Right atrium auricular region (tissue), 2 donors: ENCODE measurements around the gene ADAMTS15. TPM values are rescaled to one million over a fixed set of nuclear protein-coding genes. Genes with fewer than 3 reads are reported as not detected.

ENCODE experiments used
- DNase-seq: peaks from one replicate; pipeline ENCODE4 v3.0.0-alpha.2; 2019; ENCODE audit warnings: low spot score
- H3K27ac ChIP-seq, 2 donors: fragments of 200-600 bp; sonication (generic); 1 replicate in 1 of 2; 2 replicates in 1 of 2; pipeline ENCODE4 v1.5.1; 2016 to 2019
- H3K27me3 ChIP-seq, 2 donors: fragments of 200-600 bp; sonication (generic); one replicate each; pipeline versions ENCODE4 v1.5.1 to v1.6.0; 2017 to 2019
- H3K36me3 ChIP-seq: fragments of 200-600 bp; sonication (generic); one replicate; pipeline ENCODE4 v1.5.1; 2016
- H3K4me1 ChIP-seq, 2 donors: fragments of 200-600 bp; sonication (generic); one replicate each; pipeline versions ENCODE4 v1.5.1 to v1.6.0; 2017 to 2019
- H3K4me3 ChIP-seq, 2 donors: fragments of 200-600 bp; sonication (generic); 1 replicate in 1 of 2; 2 replicates in 1 of 2; pipeline ENCODE4 v1.5.1; 2017 to 2019; ENCODE audit warnings: mild to moderate bottlenecking in 1 of 2, moderate library complexity in 1 of 2
- H3K9me3 ChIP-seq, 2 donors: fragments of 200-600 bp; sonication (generic); one replicate each; pipeline ENCODE4 v1.5.1; 2019
- total RNA-seq, 2 donors: library from RNA; depleted of rRNA; stranded (reverse); fragments of >200 nt; gene quantifications; one replicate each; pipeline ENCODE4 v1.1.0, GENCODE V29; 2016
- TF ChIP-seq, protein P1 (sequence below), 2 donors: fragments of 200-600 bp; sonication (generic); IDR thresholded peaks; one replicate each; pipeline ENCODE4 v1.5.1; 2019; ENCODE audit warnings: antibody characterized with exemption in 2 of 2

The ADAMTS15 gene
- total RNA-seq, 2 donors from 2014 or later = 17.5 to 21.2 TPM

DNA sequence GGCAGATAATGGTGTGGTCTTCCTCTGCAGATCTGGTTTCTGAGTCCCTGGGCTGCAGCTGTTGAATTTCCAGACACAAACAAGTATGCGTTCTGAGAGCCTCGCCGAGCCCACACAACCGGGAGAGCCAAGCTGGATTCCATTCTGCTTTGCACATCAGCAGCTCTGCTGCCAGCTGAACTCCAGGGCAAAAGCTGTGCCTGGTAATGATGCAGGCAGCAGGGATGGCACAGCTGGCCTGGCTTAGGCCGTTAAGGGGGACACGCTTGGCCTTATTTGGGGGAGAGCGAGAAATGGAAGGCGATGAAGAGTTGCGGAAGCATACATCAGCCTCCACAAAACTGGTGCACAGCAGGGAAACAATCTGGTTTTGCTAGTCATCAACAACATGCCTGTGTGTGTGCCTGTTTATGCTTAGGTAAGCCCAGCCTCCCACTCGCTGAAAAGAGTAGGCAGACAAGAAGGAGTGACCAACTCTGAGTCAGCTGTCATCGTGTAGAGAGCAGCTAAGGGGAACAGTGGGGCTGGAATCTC lies 45.1 kb upstream of the ADAMTS15 start:
- no peaks in the 10 kb centered on the region for H3K36me3 ChIP-seq
- no peaks in the 10 kb centered on the region for H3K9me3 ChIP-seq
- DNase-seq = peak; percentile 69
- peak overlapping the region; percentile 70 to 89 for H3K27ac ChIP-seq
- H3K4me3 ChIP-seq = no peak overlapping the region
- TF ChIP-seq, protein P1, sequence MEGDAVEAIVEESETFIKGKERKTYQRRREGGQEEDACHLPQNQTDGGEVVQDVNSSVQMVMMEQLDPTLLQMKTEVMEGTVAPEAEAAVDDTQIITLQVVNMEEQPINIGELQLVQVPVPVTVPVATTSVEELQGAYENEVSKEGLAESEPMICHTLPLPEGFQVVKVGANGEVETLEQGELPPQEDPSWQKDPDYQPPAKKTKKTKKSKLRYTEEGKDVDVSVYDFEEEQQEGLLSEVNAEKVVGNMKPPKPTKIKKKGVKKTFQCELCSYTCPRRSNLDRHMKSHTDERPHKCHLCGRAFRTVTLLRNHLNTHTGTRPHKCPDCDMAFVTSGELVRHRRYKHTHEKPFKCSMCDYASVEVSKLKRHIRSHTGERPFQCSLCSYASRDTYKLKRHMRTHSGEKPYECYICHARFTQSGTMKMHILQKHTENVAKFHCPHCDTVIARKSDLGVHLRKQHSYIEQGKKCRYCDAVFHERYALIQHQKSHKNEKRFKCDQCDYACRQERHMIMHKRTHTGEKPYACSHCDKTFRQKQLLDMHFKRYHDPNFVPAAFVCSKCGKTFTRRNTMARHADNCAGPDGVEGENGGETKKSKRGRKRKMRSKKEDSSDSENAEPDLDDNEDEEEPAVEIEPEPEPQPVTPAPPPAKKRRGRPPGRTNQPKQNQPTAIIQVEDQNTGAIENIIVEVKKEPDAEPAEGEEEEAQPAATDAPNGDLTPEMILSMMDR (IDR thresholded peaks at IDR 0.05) = no peak
- H3K4me1 ChIP-seq = peaks cover 0 to 47% of the 10 kb centered on the region in 2 donors
- no peaks in the 10 kb centered on the region for H3K27me3 ChIP-seq

DNA sequence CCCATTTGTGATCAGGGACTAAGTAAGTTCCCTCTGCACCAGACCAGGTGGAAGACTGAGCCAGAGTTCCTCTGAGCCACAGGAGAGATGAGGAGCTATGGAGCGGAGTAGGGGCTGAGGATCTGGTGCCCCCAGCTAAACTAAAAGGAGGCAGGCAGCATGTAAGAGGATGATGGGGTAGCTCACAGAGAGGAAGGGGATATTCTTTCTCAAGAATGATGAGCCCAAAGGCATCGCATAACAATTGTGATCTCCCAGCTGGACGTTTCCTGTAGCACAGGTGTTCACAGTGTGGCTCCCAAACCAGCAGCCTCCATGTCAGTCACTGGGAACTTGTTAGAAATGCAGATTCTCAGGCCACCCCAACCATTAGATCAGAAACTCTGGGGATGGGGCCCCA lies 44.5 kb upstream of the ADAMTS15 start:
- Histone ChIP-seq H3K36me3 (no peaks in the 10 kb centered on the region), H3K27me3 (no peaks in the 10 kb centered on the region), H3K27ac (peak overlapping the region; percentile 70 to 89), H3K9me3 (no peaks in the 10 kb centered on the region), H3K4me1 (peaks cover 0 to 53% of the 10 kb centered on the region in 2 donors), H3K4me3 (no peak overlapping the region)
- DNase-seq = no peak
- TF ChIP-seq, protein P1 (IDR thresholded peaks at IDR 0.05) = no peak

DNA sequence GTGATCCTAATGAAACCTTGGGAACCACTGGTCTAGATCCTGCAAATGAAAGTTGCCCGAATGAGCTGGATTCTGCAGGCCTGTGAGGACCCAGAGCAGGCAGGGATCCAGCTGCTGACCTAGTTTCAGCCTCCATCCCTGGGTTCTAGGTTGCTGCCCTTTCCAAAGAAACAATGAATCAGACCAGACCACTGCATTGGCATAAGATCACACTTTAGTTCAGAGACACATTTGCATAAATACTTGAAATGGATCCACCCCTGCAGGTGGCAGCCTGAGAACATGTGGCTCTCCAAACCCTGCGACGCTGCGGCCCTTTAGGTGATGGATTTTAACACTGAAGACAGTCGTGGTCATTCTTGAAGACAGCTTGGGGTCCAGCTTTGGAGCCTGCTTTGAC lies 43.7 kb upstream of the ADAMTS15 start:
- Histone ChIP-seq H3K36me3 (no peaks in the 10 kb centered on the region), H3K9me3 (no peaks in the 10 kb centered on the region), H3K27ac (peak overlapping the region in 1 of 2 donors; percentile 89), H3K4me3 (no peak overlapping the region), H3K4me1 (peaks cover 0 to 61% of the 10 kb centered on the region in 2 donors), H3K27me3 (no peaks in the 10 kb centered on the region)
- DNase-seq = no peak
- TF ChIP-seq, protein P1 (IDR thresholded peaks at IDR 0.05) = no peak

DNA sequence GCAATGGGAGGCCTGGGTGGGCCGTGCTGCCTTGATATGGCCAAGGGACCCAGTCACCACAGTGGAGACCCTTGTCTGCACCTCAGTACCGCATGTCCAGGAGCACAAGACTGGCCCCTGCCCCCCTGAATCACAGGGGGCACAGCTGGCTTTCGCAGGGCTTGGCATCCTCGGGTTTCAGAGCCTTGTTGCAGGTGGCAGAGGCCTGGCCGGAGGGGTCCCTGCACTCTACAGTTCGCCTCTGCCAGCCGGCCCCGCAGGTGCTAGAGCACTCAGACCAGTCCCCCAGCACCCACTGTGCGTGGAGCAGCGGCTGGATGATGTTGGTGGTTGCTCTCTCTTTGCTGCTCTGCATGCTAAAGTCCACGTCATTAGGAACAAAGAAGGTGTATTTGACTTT lies 43.0 kb upstream of the ADAMTS15 start:
- DNase-seq = no peak
- Histone ChIP-seq H3K36me3 (no peaks in the 10 kb centered on the region), H3K9me3 (no peaks in the 10 kb centered on the region), H3K4me1 (peaks cover 0 to 60% of the 10 kb centered on the region in 2 donors), H3K4me3 (no peak overlapping the region), H3K27me3 (no peaks in the 10 kb centered on the region), H3K27ac (no peak overlapping the region)
- TF ChIP-seq, protein P1 (IDR thresholded peaks at IDR 0.05) = no peak

DNA sequence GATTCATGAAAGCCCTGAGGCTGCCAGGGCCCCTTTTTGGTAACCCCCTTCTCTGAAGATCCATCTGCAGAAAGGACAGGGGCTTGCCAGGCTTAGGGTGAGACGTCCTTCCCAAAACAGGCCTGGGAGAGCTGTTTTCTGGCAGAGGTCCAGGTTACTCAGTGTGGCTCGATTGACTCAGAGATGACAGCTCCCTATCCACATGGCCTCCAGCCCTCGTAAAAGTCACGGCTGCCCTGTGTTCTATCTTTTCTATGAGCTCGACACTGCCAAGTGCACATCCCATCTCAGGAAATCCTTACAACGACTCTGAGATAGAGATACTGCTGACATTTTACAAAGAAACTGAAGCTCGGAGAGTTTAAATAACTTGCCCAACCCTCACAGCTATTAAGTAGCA lies 40.5 kb upstream of the ADAMTS15 start:
- peak; percentile 84 for DNase-seq
- H3K27ac ChIP-seq = peak overlapping the region; percentile 71 to 72
- H3K27me3 ChIP-seq = no peaks in the 10 kb centered on the region
- no peaks in the 10 kb centered on the region for H3K9me3 ChIP-seq
- no peak overlapping the region for H3K4me3 ChIP-seq
- TF ChIP-seq, protein P1 (IDR thresholded peaks at IDR 0.05) = no peak
- H3K4me1 ChIP-seq = peaks cover 0 to 47% of the 10 kb centered on the region in 2 donors
- H3K36me3 ChIP-seq = no peaks in the 10 kb centered on the region

DNA sequence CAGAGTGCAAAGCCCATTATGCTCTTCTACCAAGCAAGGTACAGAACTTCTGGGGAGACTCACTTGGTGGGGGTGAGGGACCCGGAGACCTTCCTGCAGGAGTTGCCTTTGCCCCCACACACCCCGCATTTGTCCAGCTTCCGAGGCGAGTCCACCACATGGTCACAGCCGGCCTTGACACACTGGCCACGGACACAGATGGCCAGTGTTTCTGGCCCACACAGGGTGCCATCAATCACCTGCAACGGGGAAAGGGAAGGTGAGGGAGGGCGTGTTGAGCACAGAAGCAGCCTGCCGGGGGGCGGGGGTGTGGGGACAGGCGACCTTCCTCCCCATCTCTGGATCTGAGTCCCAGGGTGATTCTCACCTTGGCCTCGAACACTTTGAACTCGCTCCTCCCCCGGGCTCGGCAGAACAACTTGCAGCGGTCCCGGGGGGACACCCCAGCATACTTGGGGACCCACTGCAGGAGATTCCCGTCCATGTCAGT lies 40.0 kb upstream of the ADAMTS15 start:
- Histone ChIP-seq H3K27me3 (no peaks in the 10 kb centered on the region), H3K9me3 (no peaks in the 10 kb centered on the region), H3K4me3 (no peak overlapping the region), H3K27ac (peak overlapping the region; percentile 71 to 72), H3K4me1 (peaks cover 0 to 42% of the 10 kb centered on the region in 2 donors), H3K36me3 (no peaks in the 10 kb centered on the region)
- TF ChIP-seq, protein P1 (IDR thresholded peaks at IDR 0.05) = no peak
- no peak for DNase-seq
